K562 (cell line): Measurements from ENCODE around the gene ZNF790. TPM values are rescaled to one million over a fixed set of nuclear protein-coding genes. Genes with fewer than 3 reads are reported as not detected.
A peak's percentile ranks its signal among the peaks of the same experiment; 100 is the strongest.

Source experiments
- ATF6 ChIP-seq: sonication (generic); formaldehyde crosslinking; IDR thresholded peaks from 2 replicates; pipeline ENCODE4 v1.4.0; 2020; ENCODE audit warnings: mild to moderate bottlenecking, missing genetic modification reagents
- CHD4 ChIP-seq: fragments of 200-600 bp; sonication (generic); IDR thresholded peaks from 3 replicates; pipeline ENCODE4 v1.6.1; 2012; ENCODE audit warnings: low read depth, mild to moderate bottlenecking, mixed read lengths, low read length, inconsistent platforms; ENCODE audit not compliant: insufficient read depth, insufficient replicate concordance, poor library complexity, severe bottlenecking
- CREM ChIP-seq: IDR thresholded peaks from 2 replicates; pipeline ENCODE4 v1.6.1; 2014; ENCODE audit warnings: antibody characterized with exemption, low read depth
- FOXO4 ChIP-seq: fragments of 450-650 bp; formaldehyde crosslinking; IDR thresholded peaks from 2 replicates; pipeline ENCODE4 v1.4.0; 2020; ENCODE audit warnings: mild to moderate bottlenecking, moderate library complexity
- HNRNPH1 ChIP-seq: fragments of 200-400 bp; formaldehyde crosslinking; optimal IDR thresholded peaks from 2 replicates; pipeline ENCODE3; 2017; ENCODE audit warnings: low read depth, mild to moderate bottlenecking, low read length, moderate library complexity
- HNRNPK ChIP-seq: fragments of 200-400 bp; formaldehyde crosslinking; IDR thresholded peaks from one replicate; pipeline ENCODE4 v1.6.1; 2018; ENCODE audit warnings: mild to moderate bottlenecking, low read depth, low read length; ENCODE audit not compliant: poor library complexity, severe bottlenecking
- ILF3 ChIP-seq: fragments of 450-650 bp; IDR thresholded peaks from 2 replicates; pipeline ENCODE4 v1.6.1; 2018; ENCODE audit warnings: antibody characterized with exemption, mild to moderate bottlenecking, moderate library complexity, borderline replicate concordance
- KDM4B ChIP-seq, 2 experiments: fragments of 450-650 bp in 1 of 2; sonication (generic) in 1 of 2; IDR thresholded peaks; 2 replicates each; pipeline ENCODE4 v1.6.1; 2016 to 2017; ENCODE audit warnings: borderline replicate concordance in 2 of 2, antibody characterized with exemption in 1 of 2, low read depth in 1 of 2, mild to moderate bottlenecking in 1 of 2
- MBD2 ChIP-seq: sonication (generic); IDR thresholded peaks from 2 replicates; pipeline ENCODE4 v1.6.1; 2016; ENCODE audit warnings: low read depth, borderline replicate concordance
- MEF2A ChIP-seq: IDR thresholded peaks from 2 replicates; pipeline ENCODE4 v1.6.1; 2011; ENCODE audit warnings: low read depth, mild to moderate bottlenecking, low read length, moderate library complexity; ENCODE audit not compliant: control insufficient read depth
- MNT ChIP-seq, 2 experiments: fragments of 450-650 bp; conservative IDR thresholded peaks; 2 replicates each; pipeline ENCODE4 v1.6.1; 2017; ENCODE audit warnings: mild to moderate bottlenecking in 2 of 2, moderate library complexity in 2 of 2
- MTA1 ChIP-seq: fragments of 450-650 bp; IDR thresholded peaks from 2 replicates; pipeline ENCODE4 v1.6.1; 2017; ENCODE audit warnings: borderline replicate concordance
- SFPQ ChIP-seq: fragments of 200-400 bp; formaldehyde crosslinking; IDR thresholded peaks from 2 replicates; pipeline ENCODE4 v1.6.1; 2017; ENCODE audit warnings: mild to moderate bottlenecking, low read depth, low read length, moderate library complexity
- TFAM ChIP-seq: fragments of 250-450 bp; sonication (Bioruptor Pico); conservative IDR thresholded peaks from 2 replicates; pipeline ENCODE4 v1.5.0; 2021; ENCODE audit warnings: mild to moderate bottlenecking, moderate library complexity
- ZNF282 ChIP-seq: sonication (generic); formaldehyde crosslinking; IDR thresholded peaks from 2 replicates; pipeline ENCODE4 v1.8.1; 2023; ENCODE audit warnings: missing genetic modification reagents
- ZNF354B ChIP-seq: fragments of 250-450 bp; sonication (Bioruptor Pico); IDR thresholded peaks from 2 replicates; pipeline ENCODE4 v1.4.0; 2020
- ZNF785 ChIP-seq: fragments of 250-450 bp; sonication (Bioruptor Pico); IDR thresholded peaks from 2 replicates; pipeline ENCODE4 v1.4.0; 2020; ENCODE audit warnings: mild to moderate bottlenecking
- polyA plus RNA-seq, 8 experiments: library from polyadenylated mRNA; depleted of rRNA in 4 of 8; stranded (reverse) in 5 of 8; unstranded in 3 of 8; fragments of >200 nt; fragmentation: Nextera tagmentation in 2 of 8; fragmentation: Illumina TruSeq in 1 of 8; extraction: Ambion mirVana in 2 of 8; extraction: Trizol in 1 of 8; gene quantifications; 2 replicates each; pipeline versions ENCODE4 v1.2.1 to v1.2.3, GENCODE V29; 2011 to 2014; ENCODE audit warnings: inconsistent platforms in 1 of 8, missing spikeins in 1 of 8
- total RNA-seq, 7 experiments: library from RNA; depleted of rRNA in 6 of 7; stranded (reverse); fragments of >200 nt in 6 of 7; fragmentation: Illumina TruSeq in 2 of 7; extraction: Trizol in 2 of 7; gene quantifications; 2 replicates each; pipeline versions ENCODE4 v1.2.1 to v1.2.3, GENCODE V29; 2011 to 2021; ENCODE audit warnings: low replicate concordance in 1 of 7

The ZNF790 gene
- total and polyA plus RNA-seq, 9 of the 15 experiments (the other 6 are each of a cell fraction or from before 2014, with no cell fraction given) = 0.33 to 1.7 (median 0.53) TPM

GRCh38 chr19:36772311-36773222, 65.6 kb downstream of the ZNF790 start, which contains the start of gene ZNF850 (continued):
- TF ChIP-seq MTA1 (no peak), MBD2 (0 out of 2 replicates have a peak, but pooled peaks have one; percentile 33), MNT (conservative IDR thresholded peaks at IDR 0.05) (peak; percentile 96 to 97), CHD4 (no peak), ATF6 (CRISPR knock-in tag) (no peak), ZNF785 (CRISPR knock-in tag) (no peak), ZNF282 (CRISPR knock-in tag) (no peak), FOXO4 (no peak), KDM4B (IDR thresholded peaks at IDR 0.05; ENCODE audit: borderline replicate concordance in 2 of 2, low read depth in 1 of 2) (peak in 1 of 2 experiments; percentile 49; a peak in 1 of 4 replicates), MEF2A (no peak), ZNF354B (CRISPR knock-in tag) (no peak), CREM (peak; percentile 76), TFAM (CRISPR knock-in tag) (no peak), HNRNPK (no peak), ILF3 (no peak), SFPQ (no peak), HNRNPH1 (no peak)
